HG03139 (cell line): ENCODE results near the gene FCN1.
"Not testable (repeated sequence)": the region's sequence is repeated elsewhere in the genome, so short reads cannot be mapped to it uniquely, and the experiment has no call there.

Experiments used
- ATAC-seq: cut with Tn5 transposase; IDR thresholded peaks from one replicate; pipeline ENCODE4 v1.9.1; 2021; ENCODE audit not compliant: unreplicated experiment

Gene FCN1

GRCh38 chr9:134858051-134858841 lies 59.5 kb downstream of the FCN1 start:
- peak; percentile 63 for ATAC-seq

GRCh38 chr9:134857451-134857850 lies 60.3 kb downstream of the FCN1 start:
- not testable (repeated sequence) for ATAC-seq

GRCh38 chr9:134855900-134856377 lies 61.8 kb downstream of the FCN1 start:
- no peak for ATAC-seq
